ENCODE data around the gene PDE6H.

- TF ChIP-seq POLR2A (IDR thresholded peaks at IDR 0.05) (no peak), POLR2AphosphoS5 (IDR thresholded peaks at IDR 0.05) (no peak), CTCF (IDR thresholded peaks at IDR 0.05) (no peak), EP300 (IDR thresholded peaks at IDR 0.05) (no peak)
Observed at GRCh38 chr12:14982991-14983390, 10.1 kb downstream of the PDE6H start.

All from gastroesophageal sphincter (tissue), 3 donors.